Naive thymus-derived CD4-positive, alpha-beta T cell (primary cell): ENCODE measurements around the gene TMEM253. TPM values are rescaled to one million over a fixed set of nuclear protein-coding genes. Genes with fewer than 3 reads are reported as not detected.

Experiments used
- ATAC-seq: fragments of 150-1000 bp; cut with Tn5 transposase; 2 replicates; pipeline ENCODE4 v1.10.0; 2021; ENCODE audit warnings: mild to moderate bottlenecking, moderate library complexity
- CTCF ChIA-PET: fragments of 350-600 bp; sonication (Branson Sonifier 250); formaldehyde crosslinking; loops from one replicate; lab custom pipeline; 2021; ENCODE audit warnings: antibody characterized with exemption; lab: Charles Lee
- POLR2A ChIA-PET: fragments of 350-600 bp; sonication (Branson Sonifier 250); formaldehyde crosslinking; loops from one replicate; lab custom pipeline; 2021; ENCODE audit warnings: antibody characterized with exemption, inconsistent platforms; lab: Charles Lee
- DNase-seq, 9 donors: peaks; one replicate each; pipeline versions ENCODE4 v3.0.0 to v3.0.0-alpha.2; 2020 to 2022; ENCODE audit warnings: mixed read lengths in 1 of 9
- H3K27ac ChIP-seq: one replicate; pipeline ENCODE4 v1.7.0; 2013; ENCODE audit warnings: mild to moderate bottlenecking, low read depth, low read length, moderate library complexity
- H3K27me3 ChIP-seq, 2 donors: one replicate each; pipeline ENCODE4 v1.7.0; 2013; ENCODE audit warnings: low read length in 2 of 2, mild to moderate bottlenecking in 2 of 2, moderate library complexity in 2 of 2; ENCODE audit not compliant: control insufficient read depth in 2 of 2, insufficient read depth in 2 of 2
- H3K36me3 ChIP-seq, 3 experiments: 1 replicate in 2 of 3; 2 replicates in 1 of 3; pipeline ENCODE4 v1.7.0; 2013; ENCODE audit warnings: low read length in 3 of 3, mild to moderate bottlenecking in 3 of 3, moderate library complexity in 1 of 3; ENCODE audit not compliant: insufficient read depth in 3 of 3, control insufficient read depth in 2 of 3
- H3K4me1 ChIP-seq, 2 donors: one replicate each; pipeline ENCODE4 v1.7.0; 2013; ENCODE audit warnings: low read length in 2 of 2, mild to moderate bottlenecking in 2 of 2, moderate library complexity in 1 of 2; ENCODE audit not compliant: control insufficient read depth in 2 of 2, insufficient read depth in 2 of 2
- H3K4me3 ChIP-seq: 2 replicates; pipeline ENCODE4 v1.7.0; 2013; ENCODE audit warnings: mild to moderate bottlenecking, low read length
- H3K9me3 ChIP-seq, 3 experiments: 1 replicate in 2 of 3; 2 replicates in 1 of 3; pipeline ENCODE4 v1.7.0; 2013; ENCODE audit warnings: low read length in 3 of 3; ENCODE audit not compliant: control insufficient read depth in 2 of 3
- H3K27ac Mint-ChIP-seq, 9 donors: one replicate each; pipeline ENCODE4 v1.8.0; 2020 to 2022; ENCODE audit warnings: mixed read lengths in 9 of 9, mild to moderate bottlenecking in 8 of 9, moderate library complexity in 5 of 9, inconsistent platforms in 2 of 9
- H3K27me3 Mint-ChIP-seq, 5 donors: one replicate each; pipeline ENCODE4 v1.8.0; 2021 to 2022; ENCODE audit warnings: mixed read lengths in 5 of 5, mild to moderate bottlenecking in 1 of 5
- H3K36me3 Mint-ChIP-seq, 5 donors: one replicate each; pipeline ENCODE4 v1.8.0; 2020 to 2022; ENCODE audit warnings: mixed read lengths in 5 of 5, mild to moderate bottlenecking in 3 of 5, inconsistent platforms in 1 of 5
- H3K4me1 Mint-ChIP-seq, 7 donors: one replicate each; pipeline ENCODE4 v1.8.0; 2020 to 2022; ENCODE audit warnings: mixed read lengths in 7 of 7, mild to moderate bottlenecking in 3 of 7, inconsistent platforms in 1 of 7
- H3K4me3 Mint-ChIP-seq, 10 donors: one replicate each; pipeline ENCODE4 v1.8.0; 2020 to 2022; ENCODE audit warnings: mild to moderate bottlenecking in 10 of 10, mixed read lengths in 10 of 10, moderate library complexity in 6 of 10, inconsistent platforms in 2 of 10
- H3K9me3 Mint-ChIP-seq, 11 donors: one replicate each; pipeline ENCODE4 v1.8.0; 2020 to 2022; ENCODE audit warnings: mixed read lengths in 11 of 11, mild to moderate bottlenecking in 4 of 11, inconsistent platforms in 1 of 11, moderate library complexity in 1 of 11
- intact Hi-C, 2 donors: fragments of 100-400 bp; cut with micrococcal nuclease; formaldehyde crosslinking; loops; one replicate each; pipeline ENCODE4 v1.15.1; 2023
- polyA plus RNA-seq, 2 donors: library from polyadenylated mRNA; unstranded; fragments of 300-500 nt; fragmentation: Illumina TruSeq; gene quantifications; one replicate each; pipeline ENCODE4 v1.2.3, GENCODE V29; 2021
- total RNA-seq, 6 experiments: library from RNA in 5 of 6; stranded (reverse) in 5 of 6; gene quantifications; 1 replicate in 5 of 6; 2 replicates in 1 of 6; pipeline ENCODE4 v1.2.3 and lab custom pipeline; 2021 to 2026

The TMEM253 gene
- total and polyA plus RNA-seq, 7 experiments from 2014 or later: 0.56 to 0.73 (median 0.70) TPM; not detected in 4

GRCh38 chr14:21089271-21089670 lies 11.6 kb upstream of the TMEM253 start:
- peak overlapping the region; percentile 2 to 96 (median 91) for H3K27ac Mint-ChIP-seq
- CTCF ChIA-PET: interaction anchor here (0.8 to 11.3 kb wide), 4 partner anchors 15 to 74 kb away, joined by 5 to 132 read pairs (median 21); no protein-coding TSS in a partner anchor
- no peaks in the 10 kb centered on the region for H3K27me3 ChIP-seq
- DNase-seq (no peak), ATAC-seq (no peak)
- intact Hi-C loops: loop anchor here (5.0 to 10.0 kb wide), 2 partner anchors 407 to 1496 kb away; partner anchors contain the start of genes DAD1 (in 1 of the 2) and RNASE4 (in 1 of the 2)
- no peak overlapping the region for H3K4me3 Mint-ChIP-seq
- POLR2A ChIA-PET: interaction anchor here (0.6 to 3.7 kb wide), 4 partner anchors 9 to 60 kb away, joined by 3 to 22 read pairs (median 7); partner anchors contain the start of gene ZNF219
- peaks cover 13 to 15% of the 10 kb centered on the region in 2 donors for H3K4me1 ChIP-seq
- H3K4me1 Mint-ChIP-seq: peaks cover 21 to 37% (median 33%) of the 10 kb centered on the region in 7 donors
- H3K36me3 Mint-ChIP-seq: peaks cover 0 to 2% (median 0%) of the 10 kb centered on the region in 5 donors
- peaks cover 0 to 5% (median 0%) of the 10 kb centered on the region in 11 donors for H3K9me3 Mint-ChIP-seq
- peak overlapping the region; percentile 34 for H3K27ac ChIP-seq
- H3K27me3 Mint-ChIP-seq: peaks cover 0 to 11% (median 0%) of the 10 kb centered on the region in 5 donors
- H3K36me3 ChIP-seq: no peaks in the 10 kb centered on the region
- H3K9me3 ChIP-seq: no peaks in the 10 kb centered on the region
- H3K4me3 ChIP-seq: no peak overlapping the region

GRCh38 chr14:21089877-21090193 lies 11.0 kb upstream of the TMEM253 start:
- Histone ChIP-seq H3K27me3 (no peaks in the 10 kb centered on the region), H3K36me3 (no peaks in the 10 kb centered on the region), H3K4me3 (no peak overlapping the region), H3K27ac (peak overlapping the region; percentile 34), H3K9me3 (no peaks in the 10 kb centered on the region), H3K4me1 (peaks cover 13 to 15% of the 10 kb centered on the region in 2 donors)
- intact Hi-C loops: loop anchor here (5.0 to 10.0 kb wide), 2 partner anchors 408 to 1495 kb away; partner anchors contain the start of genes DAD1 (in 1 of the 2) and RNASE4 (in 1 of the 2)
- ATAC-seq (no peak), DNase-seq (no peak)
- Mint-ChIP-seq H3K4me3 (no peak overlapping the region), H3K27me3 (peaks cover 0 to 11% (median 0%) of the 10 kb centered on the region in 5 donors), H3K9me3 (peaks cover 0 to 5% (median 0%) of the 10 kb centered on the region in 11 donors), H3K27ac (peak overlapping the region in 5 of 9 donors; percentile 38 to 96 (median 93)), H3K4me1 (peaks cover 21 to 37% (median 33%) of the 10 kb centered on the region in 7 donors), H3K36me3 (peaks cover 0 to 2% (median 0%) of the 10 kb centered on the region in 5 donors)
- CTCF ChIA-PET: interaction anchor here (4.1 to 11.3 kb wide), 2 partner anchors 15 to 75 kb away, joined by 37 to 132 read pairs; no protein-coding TSS in a partner anchor
- POLR2A ChIA-PET: interaction anchor here (1.9 to 3.7 kb wide), 2 partner anchors 8 to 14 kb away, joined by 9 to 22 read pairs; partner anchors contain the start of gene ZNF219

DNA sequence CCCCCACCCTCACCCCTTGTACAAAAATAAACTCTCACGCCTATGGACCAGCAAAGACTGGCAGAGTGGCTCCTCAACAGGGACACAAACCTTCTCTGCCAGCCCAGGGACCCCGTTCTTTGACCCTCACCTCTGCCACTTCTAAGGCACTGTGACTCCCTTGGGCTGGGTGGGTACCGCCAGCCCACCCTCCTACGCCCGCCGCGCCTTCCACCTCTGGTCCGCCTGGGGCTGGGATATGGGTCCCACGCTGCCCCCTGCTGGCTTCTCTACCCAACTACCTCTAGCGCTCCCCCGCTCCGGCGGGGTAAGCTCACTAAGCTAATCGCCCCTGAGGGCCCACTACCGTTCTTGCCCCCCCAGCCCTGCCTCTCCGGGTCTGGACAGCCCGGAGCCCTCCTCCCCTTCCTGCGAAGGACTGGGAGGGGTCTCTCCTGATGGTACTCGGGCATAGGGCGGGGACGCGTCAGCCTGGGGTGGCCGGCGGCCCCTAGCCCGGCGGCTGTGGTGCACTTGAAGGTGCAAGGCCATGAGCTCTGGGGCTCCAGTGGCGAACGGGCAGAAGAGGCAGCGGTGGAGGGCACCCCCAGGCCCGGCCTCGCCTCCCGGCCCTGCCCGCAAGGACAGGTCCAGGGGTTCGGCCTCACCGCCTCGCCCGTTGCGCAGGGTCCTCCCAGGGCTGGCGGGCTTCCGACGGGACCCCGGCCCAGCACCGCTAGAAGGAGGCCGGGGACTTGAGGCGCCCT lies 10.5 kb upstream of the TMEM253 start:
- Histone ChIP-seq H3K27ac (no peak overlapping the region), H3K4me3 (no peak overlapping the region), H3K27me3 (no peaks in the 10 kb centered on the region), H3K36me3 (no peaks in the 10 kb centered on the region), H3K9me3 (no peaks in the 10 kb centered on the region), H3K4me1 (peaks cover 13 to 15% of the 10 kb centered on the region in 2 donors)
- POLR2A ChIA-PET: interaction anchor here (0.5 to 3.7 kb wide), 3 partner anchors 8 to 81 kb away, joined by 3 to 22 read pairs (median 9); partner anchors contain the start of gene ZNF219
- DNase-seq (no peak), ATAC-seq (no peak)
- no peak overlapping the region for H3K4me3 Mint-ChIP-seq
- peaks cover 21 to 37% (median 33%) of the 10 kb centered on the region in 7 donors for H3K4me1 Mint-ChIP-seq
- peak overlapping the region in 3 of 9 donors; percentile 52 to 93 (median 65) for H3K27ac Mint-ChIP-seq
- peaks cover 0 to 11% (median 0%) of the 10 kb centered on the region in 5 donors for H3K27me3 Mint-ChIP-seq
- peaks cover 0 to 2% (median 0%) of the 10 kb centered on the region in 5 donors for H3K36me3 Mint-ChIP-seq
- H3K9me3 Mint-ChIP-seq: peaks cover 0 to 5% (median 0%) of the 10 kb centered on the region in 11 donors
- CTCF ChIA-PET: interaction anchor here (4.1 to 11.3 kb wide), 2 partner anchors 14 to 75 kb away, joined by 37 to 132 read pairs; no protein-coding TSS in a partner anchor
- intact Hi-C loops: no loop called here

DNA sequence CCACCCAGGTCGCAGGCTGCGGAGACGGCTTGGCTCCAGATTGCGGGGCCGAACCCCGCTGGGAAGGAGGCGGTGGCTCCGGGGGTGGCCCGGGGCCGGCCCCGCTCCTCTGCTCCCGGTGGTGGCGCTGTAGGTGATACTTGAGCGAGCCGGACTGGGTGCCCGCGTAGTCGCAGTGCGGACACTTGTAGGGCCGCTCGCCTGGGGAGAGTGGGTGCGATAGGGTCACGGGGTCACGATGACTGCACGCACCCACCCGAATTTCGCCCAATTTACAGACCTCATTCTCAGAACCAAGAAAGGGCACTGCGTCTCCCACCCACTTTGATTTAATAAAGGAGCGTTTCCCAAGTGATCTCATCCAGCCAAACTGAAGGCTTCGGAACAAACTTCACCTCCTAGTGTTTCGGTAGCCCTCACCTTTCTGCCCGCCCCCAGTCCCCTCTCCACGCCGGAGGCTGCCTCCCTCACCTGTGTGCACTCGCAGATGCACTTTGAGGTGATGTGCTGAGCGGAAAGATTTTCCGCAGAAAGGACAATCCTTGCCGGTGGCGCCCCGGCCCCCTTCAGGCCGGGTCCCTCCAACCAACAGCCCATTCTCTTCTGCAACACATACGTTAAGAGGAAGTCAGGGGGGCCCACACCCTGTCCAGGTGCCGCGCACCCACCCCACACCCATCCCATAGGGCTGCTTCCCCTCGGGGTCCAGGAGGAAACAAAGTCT lies 9.8 kb upstream of the TMEM253 start:
- no peak overlapping the region for H3K27ac ChIP-seq

GRCh38 chr14:21091821-21092272 lies 9.0 kb upstream of the TMEM253 start:
- Mint-ChIP-seq H3K36me3 (peaks cover 0 to 2% (median 0%) of the 10 kb centered on the region in 5 donors), H3K27ac (peak overlapping the region in 1 of 9 donors; percentile 57), H3K4me3 (no peak overlapping the region), H3K27me3 (peaks cover 0 to 11% (median 0%) of the 10 kb centered on the region in 5 donors), H3K4me1 (peaks cover 16 to 36% (median 25%) of the 10 kb centered on the region in 7 donors), H3K9me3 (peaks cover 0 to 5% (median 0%) of the 10 kb centered on the region in 11 donors)
- intact Hi-C loops: loop anchor here (1.0 kb wide), 4 partner anchors 12 to 465 kb away; no protein-coding TSS in a partner anchor
- no peak overlapping the region for H3K27ac ChIP-seq
- no peaks in the 10 kb centered on the region for H3K36me3 ChIP-seq
- H3K4me1 ChIP-seq: peaks cover 11 to 14% of the 10 kb centered on the region in 2 donors
- no peaks in the 10 kb centered on the region for H3K9me3 ChIP-seq
- DNase-seq: no peak
- H3K27me3 ChIP-seq: no peaks in the 10 kb centered on the region
- no peak for ATAC-seq
- CTCF ChIA-PET: interaction anchor here (0.6 to 11.3 kb wide), 12 partner anchors 9 to 86 kb away, joined by 3 to 132 read pairs (median 4); partner anchors contain the start of gene TMEM253
- POLR2A ChIA-PET: interaction anchor here (1.4 to 4.7 kb wide), 3 partner anchors 12 to 77 kb away, joined by 5 to 53 read pairs (median 6); no protein-coding TSS in a partner anchor
- no peak overlapping the region for H3K4me3 ChIP-seq

More for the DNA sequence above, 9.8 kb upstream of the TMEM253 start:
- Histone ChIP-seq H3K36me3 (no peaks in the 10 kb centered on the region), H3K4me1 (peaks cover 13 to 15% of the 10 kb centered on the region in 2 donors), H3K4me3 (no peak overlapping the region), H3K9me3 (no peaks in the 10 kb centered on the region), H3K27me3 (no peaks in the 10 kb centered on the region)
- DNase-seq: no peak
- intact Hi-C loops: no loop called here
- Mint-ChIP-seq H3K4me1 (peaks cover 21 to 37% (median 30%) of the 10 kb centered on the region in 7 donors), H3K36me3 (peaks cover 0 to 2% (median 0%) of the 10 kb centered on the region in 5 donors), H3K27me3 (peaks cover 0 to 11% (median 0%) of the 10 kb centered on the region in 5 donors), H3K4me3 (no peak overlapping the region), H3K27ac (peak overlapping the region in 6 of 9 donors; percentile 5 to 70 (median 42)), H3K9me3 (peaks cover 0 to 5% (median 0%) of the 10 kb centered on the region in 11 donors)
- ChIA-PET POLR2A (interaction anchor here (0.5 to 4.7 kb wide), 3 partner anchors 13 to 80 kb away, joined by 3 to 53 read pairs (median 6); no protein-coding TSS in a partner anchor), CTCF (interaction anchor here (0.9 to 11.3 kb wide), 5 partner anchors 10 to 76 kb away, joined by 3 to 132 read pairs (median 37); partner anchors contain the start of gene TMEM253)
- no peak for ATAC-seq
